IMR-90 (cell line): ENCODE measurements around the gene FFAR1. TPM values are rescaled to one million over a fixed set of nuclear protein-coding genes. Genes with fewer than 3 reads are reported as not detected.
A peak's percentile ranks its signal among the peaks of the same experiment; 100 is the strongest.

Source experiments
- ATAC-seq: fragments of 200-7000 bp; cut with Tn5 transposase; 2 replicates; pipeline ENCODE4 v1.9.1; 2020; ENCODE audit warnings: low read depth, mild to moderate bottlenecking, moderate library complexity
- BruUV-seq: library from RNA; stranded (reverse); fragments of 400-500 nt; replicated peaks from 2 replicates; lab custom pipeline; 2021; lab: Mats Ljungman, UMichigan
- CTCF ChIA-PET: fragments of 300-600 bp; formaldehyde crosslinking; extraction: SDS; loops from one replicate; lab custom pipeline; 2021; ENCODE audit warnings: antibody characterized with exemption; lab: Yijun Ruan, JAX
- POLR2A ChIA-PET: fragments of 300-600 bp; sonication (Branson Sonifier 250); formaldehyde crosslinking; loops from one replicate; lab custom pipeline; 2022; ENCODE audit warnings: antibody characterized with exemption; ENCODE audit not compliant: unreplicated experiment; lab: Charles Lee
- DNase-seq: peaks from one replicate; pipeline ENCODE4 v3.0.0; 2013
- H2AFZ ChIP-seq: replicated peaks from 2 replicates; pipeline ENCODE3; 2013; ENCODE audit warnings: low read length, mild to moderate bottlenecking; ENCODE audit not compliant: poor library complexity
- H2AK5ac ChIP-seq: 2 replicates; pipeline ENCODE4 v1.6.1; 2013; ENCODE audit warnings: low read depth, low read length, inconsistent platforms
- H2AK9ac ChIP-seq: replicated peaks from 2 replicates; pipeline ENCODE3; 2013; ENCODE audit warnings: mild to moderate bottlenecking, low read depth, low read length, moderate library complexity; ENCODE audit not compliant: poor library complexity
- H2BK120ac ChIP-seq: 2 replicates; pipeline ENCODE4 v1.6.1; 2013; ENCODE audit warnings: low read depth, low read length, inconsistent platforms
- H2BK15ac ChIP-seq: 3 replicates; pipeline ENCODE4 v1.6.1; 2013; ENCODE audit warnings: low read depth, low read length, inconsistent platforms
- H2BK20ac ChIP-seq: 2 replicates; pipeline ENCODE4 v1.6.1; 2013; ENCODE audit warnings: low read depth, mild to moderate bottlenecking, inconsistent platforms, low read length, moderate library complexity
- H2BK5ac ChIP-seq: 2 replicates; pipeline ENCODE4 v1.6.1; 2013; ENCODE audit warnings: mild to moderate bottlenecking, low read depth, low read length, inconsistent platforms; ENCODE audit not compliant: poor library complexity, severe bottlenecking
- H3K14ac ChIP-seq: replicated peaks from 2 replicates; pipeline ENCODE4 v1.6.1; 2013; ENCODE audit warnings: low read depth, low read length, inconsistent platforms
- H3K18ac ChIP-seq: 2 replicates; pipeline ENCODE4 v1.6.1; 2013; ENCODE audit warnings: low read depth, low read length, control low read depth
- H3K23ac ChIP-seq: 2 replicates; pipeline ENCODE4 v1.6.1; 2013; ENCODE audit warnings: low read depth, low read length, inconsistent platforms
- H3K27ac ChIP-seq: 2 replicates; pipeline ENCODE4 v1.5.1; 2013; ENCODE audit warnings: mild to moderate bottlenecking, control low read depth, low read length; ENCODE audit not compliant: insufficient read depth
- H3K27me3 ChIP-seq: 2 replicates; pipeline ENCODE4 v1.6.1; 2013; ENCODE audit warnings: low read length; ENCODE audit not compliant: control insufficient read depth, insufficient read depth
- H3K36me3 ChIP-seq: 2 replicates; pipeline ENCODE4 v1.6.1; 2013; ENCODE audit warnings: low read length, mixed read lengths; ENCODE audit not compliant: control insufficient read depth, insufficient read depth
- H3K4ac ChIP-seq: 2 replicates; pipeline ENCODE4 v1.6.1; 2013; ENCODE audit warnings: low read depth, low read length, inconsistent platforms
- H3K4me1 ChIP-seq: 2 replicates; pipeline ENCODE4 v1.6.1; 2013; ENCODE audit warnings: low read length, mixed read lengths; ENCODE audit not compliant: control insufficient read depth, insufficient read depth
- H3K4me2 ChIP-seq: 2 replicates; pipeline ENCODE4 v1.6.1; 2013; ENCODE audit warnings: low read depth, mild to moderate bottlenecking, control low read depth, low read length, moderate library complexity
- H3K4me3 ChIP-seq: 2 replicates; pipeline ENCODE4 v1.5.1; 2013; ENCODE audit warnings: low read depth, mild to moderate bottlenecking, control low read depth, low read length, moderate library complexity; ENCODE audit not compliant: insufficient read depth
- H3K56ac ChIP-seq: 2 replicates; pipeline ENCODE4 v1.6.1; 2013; ENCODE audit warnings: low read length, inconsistent platforms; ENCODE audit not compliant: insufficient read depth; ENCODE audit errors: extremely low read depth
- H3K79me1 ChIP-seq, 2 experiments: 2 replicates each; pipeline ENCODE4 v1.6.1; 2013; ENCODE audit warnings: low read length in 2 of 2, inconsistent platforms in 1 of 2, low read depth in 1 of 2
- H3K9ac ChIP-seq: 2 replicates; pipeline ENCODE4 v1.6.1; 2013; ENCODE audit warnings: low read depth, low read length, control low read depth
- H3K9me1 ChIP-seq: 2 replicates; pipeline ENCODE4 v1.6.1; 2013; ENCODE audit warnings: low read length, inconsistent platforms; ENCODE audit not compliant: insufficient read depth
- H3K9me3 ChIP-seq: 2 replicates; pipeline ENCODE4 v1.6.1; 2013; ENCODE audit warnings: low read length; ENCODE audit not compliant: control insufficient read depth, insufficient read depth
- H4K20me1 ChIP-seq: 2 replicates; pipeline ENCODE4 v1.6.1; 2013; ENCODE audit warnings: low read length, inconsistent platforms; ENCODE audit not compliant: insufficient read depth
- H4K5ac ChIP-seq: 2 replicates; pipeline ENCODE4 v1.6.1; 2013; ENCODE audit warnings: mild to moderate bottlenecking, low read depth, low read length, control low read depth
- H4K8ac ChIP-seq, 2 experiments: 2 replicates each; pipeline ENCODE4 v1.6.1; 2013; ENCODE audit warnings: low read depth in 2 of 2, low read length in 2 of 2, control low read depth in 1 of 2, inconsistent platforms in 1 of 2
- H4K91ac ChIP-seq: 2 replicates; pipeline ENCODE4 v1.6.1; 2013; ENCODE audit warnings: low read depth, low read length, inconsistent platforms; ENCODE audit not compliant: insufficient read depth
- MAZ ChIP-seq: IDR thresholded peaks from 2 replicates; pipeline ENCODE4 v1.6.1; 2012; ENCODE audit warnings: low read depth, mild to moderate bottlenecking, low read length, improper control_type of control experiment, moderate library complexity, borderline replicate concordance
- WGBS, 2 experiments: methylation state at CpG; one replicate each; pipeline versions ENCODE4 v1.1.5 to v1.1.7; 2013; ENCODE audit warnings: missing lambda C conversion rate in 2 of 2; ENCODE audit not compliant: insufficient read length in 1 of 2; ENCODE audit errors: extremely low coverage in 2 of 2; 5-methylcytosine and 5-hydroxymethylcytosine counted together
- dilution Hi-C: fragments of 300-500 bp; cut with HindIII; formaldehyde crosslinking; loops from one replicate; pipeline ENCODE4 v1.14.3; 2018; ENCODE audit warnings: low sequenced_read_pairs; ENCODE audit not compliant: unreplicated experiment
- in situ Hi-C: fragments of 300-500 bp; cut with MboI; formaldehyde crosslinking; loops from 3 replicates; pipeline ENCODE4 v1.14.3; 2019; ENCODE audit warnings: low sequenced_read_pairs, inconsistent platforms, mixed read lengths
- intact Hi-C: fragments of 100-400 bp; cut with micrococcal nuclease; formaldehyde crosslinking; loops from 2 replicates; pipeline ENCODE4 v1.10.0; 2022
- polyA plus RNA-seq, 3 experiments: library from polyadenylated mRNA; depleted of rRNA; stranded (reverse); fragments of >200 nt; gene quantifications; 2 replicates each; pipeline ENCODE4 v1.2.3, GENCODE V29; 2012; ENCODE audit warnings: low replicate concordance in 1 of 3
- total RNA-seq: library from RNA; depleted of rRNA; stranded (reverse); fragments of >200 nt; gene quantifications from 2 replicates; pipeline ENCODE4 v1.2.3, GENCODE V29; 2012

FFAR1 gene
- total and polyA plus RNA-seq, 2 of the 4 experiments (the other 2 are of a cell fraction): not detected

DNA sequence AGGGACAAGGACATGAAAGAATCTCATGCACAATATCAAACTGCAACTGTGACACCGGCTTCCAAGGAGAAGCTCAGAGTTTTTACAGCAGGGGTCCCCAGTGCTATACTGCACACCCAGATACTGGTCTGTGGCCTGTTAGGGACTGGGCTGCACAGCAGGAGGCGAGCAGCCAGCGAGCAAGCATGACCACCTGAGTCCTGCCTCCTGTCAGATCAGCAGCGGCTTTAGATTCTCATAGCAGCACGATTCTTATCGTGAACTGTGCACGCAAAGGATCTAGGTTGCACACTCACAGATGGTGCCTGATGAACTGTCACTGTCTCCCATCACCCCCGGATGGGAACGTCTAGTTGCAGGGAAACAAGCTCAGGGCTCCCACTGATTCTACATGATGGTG lies 31.8 kb upstream of the FFAR1 start:
- DNase-seq: no peak
- H2AK9ac ChIP-seq: no peak overlapping the region
- no peaks in the 10 kb centered on the region for H3K9me3 ChIP-seq
- H3K18ac ChIP-seq: no peak overlapping the region
- ChIA-PET POLR2A (no interaction called here), CTCF (interaction anchor here (0.6 kb wide), 1 partner anchor 17 kb away, joined by 3 read pairs; no protein-coding TSS in a partner anchor)
- dilution Hi-C loops: no loop called here
- peaks cover 5% of the 10 kb centered on the region for H3K4me1 ChIP-seq
- no peak overlapping the region for H4K8ac ChIP-seq
- H3K4me3 ChIP-seq: no peak overlapping the region
- 0 out of 2 replicates have a peak, but pooled peaks cover 5% of the 10 kb centered on the region for H3K9me1 ChIP-seq
- WGBS, 2 experiments: 23% methylated on average over 6 of the region's 9 CpGs; no CpG with 5 or more reads in 1 of the 2 experiments
- no peak overlapping the region for H4K91ac ChIP-seq
- H2BK20ac ChIP-seq: no peak overlapping the region
- H3K56ac ChIP-seq: no peak overlapping the region
- intact Hi-C loops: no loop called here
- ATAC-seq: no peak
- H2AK5ac ChIP-seq: no peak overlapping the region
- no peaks in the 10 kb centered on the region for H4K20me1 ChIP-seq
- peak overlapping the region; percentile 32 for H2AFZ ChIP-seq
- no peak overlapping the region for H2BK120ac ChIP-seq
- no peak overlapping the region for H3K4me2 ChIP-seq
- H2BK15ac ChIP-seq: no peak overlapping the region
- H3K4ac ChIP-seq: no peak overlapping the region
- H3K23ac ChIP-seq: no peak overlapping the region
- H3K14ac ChIP-seq: no peak overlapping the region
- H3K27me3 ChIP-seq: no peaks in the 10 kb centered on the region; the same call in 1 of the 2 replicates
- no peak for TF ChIP-seq MAZ
- no peaks in the 10 kb centered on the region for H3K79me1 ChIP-seq
- H3K36me3 ChIP-seq: no peaks in the 10 kb centered on the region
- H3K27ac ChIP-seq: no peak overlapping the region
- in situ Hi-C loops: no loop called here
- H2BK5ac ChIP-seq: no peak overlapping the region
- H3K9ac ChIP-seq: no peak overlapping the region
- BruUV-seq: no TSS peak
- H4K5ac ChIP-seq: no peak overlapping the region
